Measurements from ENCODE around the gene RNF213.

GRCh38 chr17:80328634-80329380, 68.2 kb downstream of the RNF213 start:
- TF ChIP-seq SP1 (IDR thresholded peaks at IDR 0.05; ENCODE audit: low read depth, low read length) (no peak), CTCF (IDR thresholded peaks at IDR 0.05; ENCODE audit: control extremely low read depth in 1 of 3, insufficient read depth in 1 of 3, low read depth in 1 of 3, low read length in 3 of 3) (no peak), BACH1 (IDR thresholded peaks at IDR 0.05; ENCODE audit: low read length) (no peak), SUZ12 (IDR thresholded peaks at IDR 0.05; ENCODE audit: low read length) (no peak), RNF2 (IDR thresholded peaks at IDR 0.05; ENCODE audit: borderline replicate concordance, low read depth, low read length, missing control alignments, poor library complexity, severe bottlenecking) (no peak), EZH2 (IDR thresholded peaks at IDR 0.05; ENCODE audit: low read depth, low read length, severe bottlenecking) (no peak), CHD1 (IDR thresholded peaks at IDR 0.05; ENCODE audit: low read depth, low read length) (no peak)

All from H1 (cell line).